ENCODE results near the gene PKIG.
"Not testable (repeated sequence)": the region's sequence is repeated elsewhere in the genome, so short reads cannot be mapped to it uniquely, and the experiment has no call there.

Gene PKIG

DNA sequence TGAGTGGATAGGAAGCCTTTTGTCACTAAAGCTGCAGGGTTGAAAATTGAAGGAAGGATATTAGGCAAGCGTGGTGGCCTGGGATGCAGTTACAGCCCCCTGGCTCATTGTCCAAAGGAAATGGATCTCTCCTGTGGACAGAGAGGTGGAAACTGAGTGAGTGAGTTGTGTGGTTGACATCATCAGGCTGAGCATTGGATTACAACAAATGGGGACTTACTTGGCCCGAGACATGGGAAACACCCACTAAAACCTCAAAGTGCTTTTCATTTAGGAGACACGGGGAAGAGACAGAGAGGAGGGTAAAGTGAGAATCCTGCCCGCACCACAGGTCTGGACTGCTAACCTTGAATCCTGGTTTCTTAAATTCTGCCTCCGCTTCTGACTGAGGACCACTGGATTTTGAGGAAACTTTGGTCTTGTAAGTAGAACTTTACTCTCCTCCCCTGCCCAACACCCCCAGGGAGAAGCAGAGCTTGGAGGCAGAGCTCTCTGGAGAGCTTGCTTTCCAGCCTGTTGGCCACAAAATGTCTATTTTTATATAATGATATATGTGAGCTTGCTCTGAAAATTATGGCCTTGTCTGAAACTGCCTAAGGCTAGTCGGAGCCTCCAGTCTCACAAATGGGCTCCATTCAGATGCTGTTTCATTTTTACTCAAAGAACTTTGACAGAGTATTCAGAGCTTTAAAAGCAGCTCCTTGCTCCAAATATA lies at the start of gene PKIG:
TSS of gene PKIG (plus strand) at position 269 of the 715 bp plus-strand sequence. CDS start 31,978 bp downstream, outside the sequence.
- peak; percentile 74 to 83 for DNase-seq

DNA sequence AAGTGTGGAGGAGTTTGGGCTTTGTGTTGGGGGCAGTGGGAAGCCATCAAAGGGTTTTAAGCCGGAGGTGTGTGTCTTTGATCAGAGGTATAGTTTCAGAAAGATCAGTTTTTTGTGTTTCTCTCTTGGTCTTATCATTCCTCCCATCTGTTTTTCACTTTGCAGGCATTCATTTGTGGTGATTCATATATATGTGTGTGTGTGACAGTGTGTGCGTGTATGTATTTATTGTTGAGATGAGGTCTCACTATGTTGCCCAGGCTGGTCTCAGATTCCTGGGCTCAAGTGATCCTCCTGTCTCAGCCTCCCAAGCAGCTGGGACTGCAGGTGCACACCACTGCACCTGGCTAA lies 49.4 kb upstream of the PKIG start:
- DNase-seq, result no peak

DNA sequence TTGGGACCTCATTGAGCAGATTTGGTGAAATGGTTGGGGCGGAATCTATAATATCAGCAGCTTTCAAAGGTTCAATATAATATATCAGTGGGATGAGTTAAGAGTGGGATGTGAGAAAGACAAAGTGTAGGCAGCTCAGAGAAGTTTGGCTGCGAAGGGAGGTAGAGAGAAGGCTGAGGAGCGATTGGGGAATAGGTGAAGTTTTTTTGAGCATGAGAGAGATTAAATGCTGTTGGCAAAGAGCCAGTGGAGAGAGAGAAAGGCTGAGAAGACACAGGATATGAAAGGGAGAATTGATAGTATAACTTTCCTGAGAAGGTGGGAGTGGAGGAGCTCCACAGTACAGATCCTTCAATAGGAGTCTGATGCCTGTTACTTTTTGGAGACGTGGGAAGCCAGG lies 48.5 kb upstream of the PKIG start:
- no peak for DNase-seq

DNA sequence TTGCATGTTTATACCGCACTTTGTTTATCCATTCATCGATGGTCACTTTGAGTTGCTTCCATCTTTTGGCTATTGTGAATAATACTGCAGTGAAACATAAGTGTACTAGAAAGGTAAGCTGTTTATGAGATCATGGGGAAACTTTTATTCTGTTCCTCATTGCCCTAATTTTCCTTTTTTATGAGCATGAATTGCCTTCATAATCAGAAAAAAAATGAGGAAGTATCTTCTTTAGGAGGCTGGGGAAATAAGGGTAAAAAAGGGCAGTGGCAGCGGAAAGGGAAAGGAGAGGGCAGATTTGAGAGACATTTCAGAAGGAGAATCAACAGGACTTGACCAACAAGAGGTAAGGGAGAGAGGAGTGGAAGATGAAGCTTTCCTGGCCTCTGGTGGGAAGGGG lies 46.2 kb upstream of the PKIG start:
- peak; percentile 37 to 40 for DNase-seq

DNA sequence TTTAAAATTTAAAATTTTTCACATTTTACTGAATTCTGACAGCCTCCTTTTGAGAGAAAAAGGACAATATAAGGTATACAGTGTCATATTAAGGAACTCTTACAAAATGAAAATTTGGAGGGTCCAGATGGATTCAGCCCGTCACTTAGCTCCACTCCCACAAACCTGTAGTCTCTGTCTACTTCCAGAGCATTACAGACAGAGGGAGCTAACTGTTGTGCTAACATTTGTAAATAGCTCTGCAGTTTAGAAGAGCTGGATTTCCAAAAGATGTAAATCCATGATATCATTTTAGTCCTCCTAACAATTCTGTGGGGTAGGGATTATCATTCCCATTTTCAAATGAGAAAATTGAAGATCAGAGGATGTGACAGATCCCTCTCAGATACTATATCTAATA lies 44.4 kb upstream of the PKIG start:
- DNase-seq, result no peak

DNA sequence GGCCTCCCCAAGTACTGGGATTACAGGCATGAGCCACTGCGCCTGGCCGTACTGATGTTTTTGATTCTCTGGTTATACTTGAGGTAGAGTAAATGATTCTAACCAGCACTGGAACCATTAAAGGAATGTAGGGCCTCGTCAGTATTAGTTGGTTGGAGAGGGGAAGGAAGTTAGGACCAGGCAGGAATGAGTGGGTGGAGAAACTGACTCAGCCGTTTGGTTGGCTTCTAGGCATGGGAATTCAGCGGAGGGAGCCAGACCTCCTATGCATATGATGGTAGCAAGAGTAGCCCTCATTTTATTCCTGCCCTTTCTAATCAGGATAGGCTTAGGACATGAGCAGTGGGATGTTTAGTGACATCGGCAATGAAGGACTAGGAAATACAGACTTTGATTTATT lies 41.5 kb upstream of the PKIG start:
- DNase-seq, result peak; percentile 54 to 75

DNA sequence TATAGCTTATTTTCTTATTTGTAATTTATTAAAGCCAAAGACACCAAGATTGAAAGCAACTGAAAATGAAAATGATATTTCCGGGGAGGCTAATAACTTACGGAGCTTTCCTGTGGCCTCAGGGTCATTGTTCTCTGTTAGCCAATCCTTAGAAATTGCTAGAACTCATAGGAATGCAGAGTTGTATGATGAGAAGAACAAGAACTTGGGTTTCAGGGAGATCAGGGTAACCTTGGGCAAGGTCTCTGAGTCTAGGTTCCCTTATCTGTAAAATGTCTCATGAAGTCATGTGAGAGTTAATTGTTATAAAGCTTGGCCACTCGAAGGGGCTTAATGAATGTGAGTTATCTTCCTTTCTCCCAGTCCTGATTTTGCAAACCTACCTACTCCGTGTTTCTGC lies 40.4 kb upstream of the PKIG start:
- DNase-seq, result no peak

DNA sequence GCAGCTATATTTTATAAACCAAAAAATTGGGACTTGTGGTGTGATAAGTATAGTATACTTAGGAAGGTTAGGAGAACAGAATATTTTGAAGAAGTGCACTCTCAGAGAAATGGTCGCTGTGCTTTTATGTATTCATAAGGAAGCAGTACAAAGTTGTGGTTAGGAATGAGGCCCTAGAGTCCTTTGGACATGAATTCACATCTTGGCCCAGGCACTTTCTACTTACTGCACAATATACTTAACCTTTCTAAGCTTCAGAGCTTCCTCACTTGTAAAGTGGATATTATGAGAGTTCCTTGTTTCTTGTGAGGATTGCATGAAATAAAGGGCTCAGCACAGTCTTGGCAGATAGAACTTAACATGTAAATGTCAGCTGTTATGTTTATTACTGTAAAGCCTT lies 39.5 kb upstream of the PKIG start:
- no peak for DNase-seq

DNA sequence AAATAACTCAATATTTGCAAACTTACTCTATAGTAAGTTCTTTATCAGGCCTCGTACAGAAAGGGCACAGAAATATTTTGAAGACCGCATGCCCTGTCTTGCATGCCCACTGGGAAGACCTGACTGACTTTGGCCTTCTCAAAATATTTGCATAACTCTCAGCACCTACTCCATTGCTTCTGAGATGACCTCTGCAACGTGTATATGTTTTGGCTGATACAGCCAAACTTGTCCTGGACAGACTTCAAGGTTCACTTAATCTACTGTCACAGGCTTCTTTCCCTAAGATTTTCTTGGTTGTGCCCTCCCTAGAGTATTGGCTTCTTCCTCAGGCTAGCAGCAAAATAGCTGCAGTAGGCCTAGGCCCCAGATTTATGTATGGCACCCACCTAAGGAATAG lies 39.0 kb upstream of the PKIG start:
- no peak for DNase-seq

DNA sequence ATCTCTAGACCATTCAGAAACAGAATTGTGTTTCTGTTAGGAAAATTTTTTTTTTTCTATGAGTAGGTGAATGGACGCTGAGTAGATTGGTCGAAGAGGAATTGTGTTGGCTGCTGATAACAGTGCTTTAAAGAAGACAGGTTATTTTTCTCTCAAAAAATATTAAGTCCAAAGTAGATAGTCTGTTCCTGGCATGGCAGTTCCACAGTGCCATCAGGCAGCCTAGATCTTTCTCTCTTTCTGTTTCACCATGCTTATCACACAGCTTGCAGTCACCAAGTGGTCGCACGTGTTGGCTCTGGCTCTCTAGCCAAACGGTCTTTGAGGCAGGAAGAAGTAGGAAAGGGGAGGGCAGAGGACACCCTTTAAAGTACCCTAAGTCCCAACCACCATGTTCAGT lies 38.1 kb upstream of the PKIG start:
- DNase-seq, result no peak

DNA sequence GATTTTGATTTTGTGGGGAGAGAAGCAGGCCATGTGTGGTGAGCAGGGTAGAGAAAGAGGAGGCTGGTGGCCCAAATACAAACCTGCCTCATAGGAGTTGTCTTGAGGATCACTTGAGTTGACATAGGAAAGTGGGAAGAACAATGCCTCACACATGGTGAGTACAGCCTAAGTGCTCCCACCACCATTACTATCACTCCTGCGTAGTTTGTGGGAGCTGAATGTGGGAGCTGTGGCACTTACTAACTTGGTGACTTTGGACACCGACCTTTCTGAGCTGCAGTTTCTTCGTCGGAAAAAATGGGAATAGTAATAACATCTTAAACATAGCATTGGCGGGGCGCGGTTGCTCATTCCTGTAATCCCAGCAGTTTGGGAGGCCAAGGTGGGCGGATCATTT lies 35.0 kb upstream of the PKIG start:
- no peak for DNase-seq

DNA sequence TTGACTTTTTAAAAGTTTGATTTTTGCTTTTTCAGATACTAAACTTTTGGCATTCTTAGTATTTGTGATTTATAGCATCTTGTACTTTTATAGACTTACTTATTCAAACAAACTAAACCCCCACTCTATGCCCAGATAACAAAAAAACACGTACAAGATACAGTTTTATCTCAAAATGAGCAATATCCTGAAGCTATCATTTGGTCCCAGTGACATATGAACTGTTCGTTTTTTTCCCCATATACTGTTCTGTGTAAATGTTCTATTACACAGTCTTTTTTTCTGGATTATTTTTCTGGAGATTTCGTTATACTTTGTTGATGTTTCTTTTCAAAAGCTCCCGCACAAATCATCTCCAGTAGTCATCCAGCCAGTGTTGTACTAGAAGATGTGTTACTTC lies 33.3 kb upstream of the PKIG start:
- no peak for DNase-seq

DNA sequence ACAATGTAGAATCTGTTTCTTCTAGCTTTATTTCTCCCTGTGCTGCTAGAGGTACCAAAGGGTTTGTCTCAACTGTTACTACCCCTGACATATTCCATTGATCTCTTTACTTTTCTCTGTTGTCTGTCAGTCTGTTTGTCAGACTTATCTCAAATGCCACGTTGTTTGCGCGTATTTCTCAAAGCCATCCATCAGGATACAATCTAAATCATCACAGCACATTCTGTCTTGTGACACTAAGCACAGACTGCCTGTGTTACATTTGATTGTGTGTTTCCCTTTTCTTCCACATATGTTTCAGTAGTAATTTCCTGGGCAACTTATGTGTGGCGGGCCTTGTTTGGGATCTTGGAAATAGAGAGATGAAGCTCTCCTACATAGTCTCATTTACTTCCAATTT lies 30.3 kb upstream of the PKIG start:
- DNase-seq, result no peak

DNA sequence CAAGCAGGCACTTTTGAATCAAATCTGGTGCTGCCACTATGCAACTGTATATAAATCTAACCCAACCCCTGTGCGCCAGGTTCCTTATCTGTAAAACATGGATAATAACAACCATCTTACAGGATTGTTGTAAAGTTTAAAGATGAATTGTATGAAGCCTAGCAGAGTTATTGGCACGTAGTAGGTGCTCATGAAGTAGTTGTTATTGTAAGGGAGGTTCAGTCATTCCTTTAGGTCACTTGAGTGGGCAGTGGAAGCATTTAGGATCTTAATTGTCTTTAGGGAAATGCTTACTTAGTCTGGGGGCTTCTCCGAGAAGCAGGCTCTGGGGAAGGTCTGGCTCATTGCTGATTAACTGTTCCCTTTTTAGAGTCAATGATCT lies 29.8 kb upstream of the PKIG start:
- DNase-seq, result no peak

DNA sequence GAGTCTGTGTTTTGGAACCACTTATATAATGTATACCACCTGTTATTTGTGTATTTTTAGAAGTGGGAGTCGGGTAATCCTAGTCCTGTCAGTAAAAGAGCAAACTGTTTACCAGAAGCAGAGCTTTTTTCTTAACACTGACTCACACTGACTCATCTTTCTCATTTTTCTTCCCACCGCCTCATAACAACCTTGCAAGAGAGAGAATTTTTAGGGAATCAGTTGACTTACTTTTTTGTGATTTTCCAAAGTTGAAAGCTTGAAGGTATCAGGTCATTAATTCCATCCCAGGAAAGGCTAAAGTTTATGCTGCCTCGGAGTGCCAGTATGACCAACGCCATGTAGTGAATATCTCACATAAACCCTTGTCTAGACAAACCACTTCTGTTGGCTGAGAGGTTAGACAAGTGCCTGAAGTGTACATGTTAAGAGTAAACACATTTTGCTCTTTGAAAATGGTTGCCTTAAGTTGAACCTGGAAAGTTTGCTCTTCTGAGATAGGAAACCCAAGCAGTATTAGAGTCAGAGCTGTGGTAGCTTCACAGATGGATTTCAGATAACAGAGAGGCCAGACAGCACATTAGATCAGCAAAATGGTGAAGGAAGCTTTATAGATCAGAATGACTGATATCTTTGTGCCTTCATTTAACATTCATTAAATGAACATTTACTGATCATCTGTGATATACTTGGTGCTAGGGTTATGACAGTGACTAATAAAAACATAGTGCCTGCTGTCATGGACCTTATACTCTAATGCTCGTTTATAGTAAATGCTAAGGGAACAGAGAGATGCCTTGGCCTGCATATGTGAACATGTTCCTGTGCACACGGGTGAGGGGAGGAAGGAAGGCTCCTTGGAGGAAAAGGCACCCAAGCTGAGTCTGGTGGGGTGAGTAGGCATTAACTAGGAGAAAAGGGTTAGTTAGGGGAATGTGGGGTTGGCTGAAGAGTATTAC lies 29.1 kb upstream of the PKIG start:
- no peak for DNase-seq

DNA sequence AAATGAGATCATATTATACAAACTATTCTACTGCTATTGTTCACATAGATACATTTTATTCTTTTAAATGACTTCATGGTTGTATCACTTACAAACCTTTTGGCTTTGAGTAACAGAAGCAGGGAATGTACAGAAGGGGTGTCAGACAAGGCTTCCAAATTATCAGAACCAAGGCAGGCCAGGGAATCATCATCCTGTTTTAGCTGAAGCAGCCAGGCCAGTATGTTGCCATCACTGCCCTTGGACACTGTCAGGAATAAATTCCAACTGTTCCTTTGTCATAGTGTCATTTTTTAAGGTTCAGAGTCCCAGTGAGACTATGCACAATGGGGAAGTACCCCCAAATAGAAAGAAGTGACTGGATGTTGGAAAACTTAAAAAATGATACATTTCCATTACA lies 23.1 kb upstream of the PKIG start:
- no peak for DNase-seq

DNA sequence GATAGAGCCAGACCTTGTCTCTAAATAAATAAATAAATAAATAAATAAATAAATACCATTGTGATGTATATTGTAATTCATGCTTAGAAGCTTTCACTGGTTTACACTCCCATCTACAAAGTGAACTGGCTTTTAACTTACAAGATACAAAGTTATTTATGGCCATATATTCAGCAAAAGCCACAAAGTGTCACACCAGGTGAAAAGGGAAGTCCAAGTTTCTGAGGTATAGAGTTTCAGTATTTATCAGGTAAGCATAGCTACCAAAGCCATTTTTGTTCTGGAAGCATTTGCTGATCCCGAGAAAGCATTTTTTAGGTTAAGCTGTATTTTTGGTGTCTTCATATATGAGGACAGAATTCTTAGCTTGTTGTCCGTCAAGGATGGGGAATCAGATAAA lies 22.1 kb upstream of the PKIG start:
- no peak for DNase-seq

DNA sequence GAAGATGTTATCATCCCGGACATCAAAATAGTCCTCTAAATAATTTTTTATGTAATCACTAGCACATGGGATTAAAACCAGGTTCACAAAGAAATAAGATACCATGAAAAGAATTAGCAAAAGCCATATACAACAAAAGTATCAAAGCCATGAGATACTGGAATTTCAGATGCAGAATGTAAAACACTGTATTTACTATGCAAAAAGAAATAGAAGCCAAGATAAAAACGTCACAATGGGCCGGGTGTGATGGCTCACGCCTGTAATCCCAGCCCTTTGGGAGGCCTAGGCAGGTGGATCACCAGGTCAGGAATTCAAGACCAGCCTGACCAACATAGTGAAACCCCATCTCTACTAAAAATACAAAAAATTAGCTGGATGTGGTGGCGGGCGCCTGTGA lies 21.6 kb upstream of the PKIG start:
- not testable (repeated sequence) for DNase-seq

DNA sequence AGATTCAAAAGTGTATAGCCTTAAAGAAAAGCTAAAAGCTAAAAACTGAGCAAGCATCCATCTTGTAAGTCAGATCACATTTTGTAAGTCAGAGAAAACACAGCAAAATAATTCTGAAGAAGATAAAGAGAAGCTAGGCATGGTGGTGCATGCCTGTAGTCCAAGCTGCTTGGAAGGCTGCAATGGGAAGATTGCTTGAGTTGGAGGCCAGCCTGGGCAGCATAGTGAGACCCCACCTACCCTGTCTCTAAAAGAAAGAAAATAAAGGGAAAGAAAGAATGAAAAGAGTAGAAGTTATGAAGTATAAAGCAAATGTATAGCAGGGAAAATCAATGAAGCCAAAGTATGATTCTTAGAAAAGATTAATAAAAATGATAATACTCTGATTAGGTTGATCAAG lies 20.5 kb upstream of the PKIG start:
- DNase-seq, result no peak

DNA sequence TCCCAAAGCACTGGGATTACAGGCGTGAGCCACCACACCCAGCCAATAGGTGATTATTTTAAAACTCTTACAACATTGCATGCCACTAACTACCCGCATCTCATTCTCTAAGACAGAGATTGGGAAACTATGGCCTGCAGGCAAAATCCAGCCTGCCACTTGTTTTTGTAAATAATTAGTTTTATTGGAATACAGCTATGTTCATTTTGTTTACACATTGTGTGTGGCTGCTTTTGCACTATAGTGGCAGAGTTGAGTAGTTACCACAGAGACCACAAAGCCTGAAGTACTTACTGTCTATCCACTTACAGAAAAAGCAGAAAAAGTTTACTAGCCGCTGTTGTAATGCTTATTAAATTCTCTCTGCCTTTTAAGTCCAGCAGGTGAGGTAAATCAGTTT lies 16.4 kb upstream of the PKIG start:
- DNase-seq, result no peak

DNA sequence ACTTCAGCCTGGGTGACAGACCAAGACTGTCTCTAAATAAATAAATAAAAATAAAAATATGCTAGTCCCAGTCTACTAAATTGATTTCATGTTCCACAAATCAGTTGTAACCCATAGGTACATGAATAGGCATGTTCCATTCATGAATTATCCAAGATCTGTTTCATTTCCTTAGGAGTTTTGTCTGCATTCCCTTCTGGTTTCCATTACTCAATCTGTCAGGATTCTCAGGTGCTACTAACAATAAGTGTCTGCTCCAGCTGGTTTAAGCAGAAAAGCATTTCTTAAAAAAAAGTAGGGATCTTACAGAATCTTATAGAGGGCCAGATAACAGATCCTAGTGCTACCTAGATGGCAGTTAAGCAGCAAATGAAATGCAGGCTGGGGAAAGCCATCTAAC lies 15.6 kb upstream of the PKIG start:
- no peak for DNase-seq

DNA sequence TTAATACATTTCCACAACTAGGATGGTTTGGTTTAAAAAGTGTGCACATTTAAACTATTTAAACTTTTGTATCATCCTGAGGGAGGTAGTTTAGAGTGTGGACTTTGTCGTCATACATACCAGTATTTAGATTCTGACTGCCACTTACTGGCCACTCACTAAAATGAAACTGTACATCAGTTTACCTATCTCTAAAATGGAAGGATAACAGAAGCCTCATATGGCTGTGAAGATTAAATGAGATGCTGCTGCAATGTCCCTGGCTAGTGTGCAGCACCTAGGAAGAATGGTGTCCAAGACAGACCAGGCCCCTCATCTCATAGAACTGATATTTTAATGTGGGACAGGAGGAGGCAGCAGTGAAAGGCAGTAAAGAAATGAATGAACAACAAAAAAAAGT lies 12.0 kb upstream of the PKIG start:
- DNase-seq, result no peak

DNA sequence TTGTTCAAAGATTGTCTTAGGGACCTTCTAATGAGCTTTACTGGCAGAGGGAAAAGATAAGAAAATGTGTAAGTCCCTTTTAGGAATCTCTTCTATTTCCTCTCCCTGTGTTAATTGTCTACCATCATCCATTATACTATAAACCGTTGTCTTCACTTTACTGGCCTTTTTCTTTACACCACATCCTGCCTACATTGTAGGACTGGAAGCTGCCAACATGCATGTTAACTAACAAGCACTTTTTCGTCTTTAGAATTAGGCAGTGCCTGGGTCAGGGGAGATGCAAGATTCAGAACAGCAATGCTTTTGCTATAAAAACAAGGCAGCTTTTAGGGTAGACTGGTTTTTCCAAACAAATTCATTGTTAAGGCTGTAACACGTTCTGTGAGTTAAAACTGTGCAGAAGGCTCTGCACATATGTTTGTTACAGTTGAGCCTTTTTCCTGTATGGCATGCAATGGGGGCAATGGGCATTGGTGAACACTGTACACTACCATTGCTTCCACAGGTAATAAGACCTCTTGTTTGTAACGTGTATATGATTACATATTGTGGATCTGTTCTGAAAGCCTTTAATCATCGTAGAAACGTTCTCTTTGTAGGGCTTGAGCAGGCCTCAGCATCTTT lies 10.9 kb upstream of the PKIG start:
- DNase-seq, result no peak

Data from inflammatory macrophage treated with lipopolysaccharide for 1 hour (primary cell).